ENCODE measurements around the gene AKR1C2.
"Not testable (repeated sequence)": the region's sequence is repeated elsewhere in the genome, so short reads cannot be mapped to it uniquely, and the experiment has no call there.

DNA sequence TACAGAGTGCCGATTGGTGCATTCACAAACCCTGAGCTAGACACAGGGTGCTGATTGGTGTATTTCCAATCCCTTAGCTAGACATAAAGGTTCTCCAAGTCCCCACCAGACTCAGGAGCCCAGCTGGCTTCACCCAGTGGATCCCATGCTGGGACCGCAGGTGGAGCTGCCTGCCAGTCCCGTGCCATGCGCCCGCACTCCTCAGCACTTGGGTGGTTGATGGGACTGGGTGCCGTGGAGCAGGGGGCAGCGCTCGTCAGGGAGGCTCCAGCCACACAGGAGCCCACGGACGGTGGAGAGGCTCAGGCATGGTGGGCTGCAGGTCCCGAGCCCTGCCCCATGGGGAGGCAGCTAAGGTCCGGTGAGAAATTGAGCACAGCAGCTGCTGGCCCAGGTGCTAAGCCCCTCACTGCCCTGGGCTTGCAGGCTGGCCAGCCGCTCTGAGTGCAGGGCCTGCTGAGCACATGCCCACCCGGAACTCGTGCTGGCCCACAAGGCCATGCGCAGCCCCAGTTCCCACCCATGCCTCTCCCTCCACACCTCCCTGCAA is 49.4 kb upstream of the AKR1C2 start:
- TF ChIP-seq, protein P1, sequence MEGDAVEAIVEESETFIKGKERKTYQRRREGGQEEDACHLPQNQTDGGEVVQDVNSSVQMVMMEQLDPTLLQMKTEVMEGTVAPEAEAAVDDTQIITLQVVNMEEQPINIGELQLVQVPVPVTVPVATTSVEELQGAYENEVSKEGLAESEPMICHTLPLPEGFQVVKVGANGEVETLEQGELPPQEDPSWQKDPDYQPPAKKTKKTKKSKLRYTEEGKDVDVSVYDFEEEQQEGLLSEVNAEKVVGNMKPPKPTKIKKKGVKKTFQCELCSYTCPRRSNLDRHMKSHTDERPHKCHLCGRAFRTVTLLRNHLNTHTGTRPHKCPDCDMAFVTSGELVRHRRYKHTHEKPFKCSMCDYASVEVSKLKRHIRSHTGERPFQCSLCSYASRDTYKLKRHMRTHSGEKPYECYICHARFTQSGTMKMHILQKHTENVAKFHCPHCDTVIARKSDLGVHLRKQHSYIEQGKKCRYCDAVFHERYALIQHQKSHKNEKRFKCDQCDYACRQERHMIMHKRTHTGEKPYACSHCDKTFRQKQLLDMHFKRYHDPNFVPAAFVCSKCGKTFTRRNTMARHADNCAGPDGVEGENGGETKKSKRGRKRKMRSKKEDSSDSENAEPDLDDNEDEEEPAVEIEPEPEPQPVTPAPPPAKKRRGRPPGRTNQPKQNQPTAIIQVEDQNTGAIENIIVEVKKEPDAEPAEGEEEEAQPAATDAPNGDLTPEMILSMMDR (IDR thresholded peaks at IDR 0.05; ENCODE audit: insufficient read depth, low read length, poor library complexity, severe bottlenecking): not testable (repeated sequence)
- not testable (repeated sequence) for TF ChIP-seq EZH2phosphoT487 (conservative IDR thresholded peaks at IDR 0.05; ENCODE audit: low read length)
